K562 (cell line): Measurements from ENCODE around the gene CPNE2. TPM values are rescaled to one million over a fixed set of nuclear protein-coding genes. Genes with fewer than 3 reads are reported as not detected.
A peak's percentile ranks its signal among the peaks of the same experiment; 100 is the strongest.

Experiments used
- ATAC-seq: fragments of 200-7000 bp; cut with Tn5 transposase; 3 replicates; pipeline ENCODE4 v1.9.1; 2020; ENCODE audit warnings: moderate library complexity
- Bru-seq: library from RNA; stranded (reverse); fragments of 400-500 nt; gene quantifications from one replicate; lab custom pipeline; 2021; lab: Mats Ljungman, UMichigan
- BruChase-seq, 2 experiments: library from RNA; stranded (reverse); fragments of 400-500 nt; gene quantifications; one replicate each; lab custom pipeline; 2021; lab: Mats Ljungman, UMichigan
- BruUV-seq: library from RNA; stranded (reverse); fragments of 400-500 nt; replicated peaks from 2 replicates; lab custom pipeline; 2021; lab: Mats Ljungman, UMichigan
- CTCF ChIA-PET: fragments of 300-600 bp; formaldehyde crosslinking; extraction: SDS; loops from one replicate; lab custom pipeline; 2021; ENCODE audit warnings: low intra/inter-chr PET ratio; lab: Yijun Ruan, JAX
- POLR2A ChIA-PET: fragments of 300-600, 350-650 bp; sonication (Branson Sonifier 250); formaldehyde crosslinking; extraction: SDS; loops from one replicate; lab custom pipeline; 2021; ENCODE audit warnings: antibody characterized with exemption, inconsistent platforms; lab: Yijun Ruan, JAX
- DNase-seq, 4 experiments: peaks; one replicate each; pipeline versions ENCODE4 v3.0.0 to v3.0.0-alpha.2; 2011 to 2018; ENCODE audit warnings: low spot score in 3 of 4, mixed read lengths in 3 of 4; ENCODE audit errors: extremely low read depth in 1 of 4
- FAIRE-seq: peaks from 2 replicates; lab custom pipeline; 2011; peaks lifted over from hg19 to GRCh38; lab: Jason Lieb, UNC
- H2AFZ ChIP-seq: 2 replicates; pipeline ENCODE4 v1.6.0; 2011; ENCODE audit warnings: low read depth, low read length, control low read depth, inconsistent platforms
- H3K27ac ChIP-seq: fragments of 200-600 bp; 3 replicates; pipeline ENCODE4 v1.8.0; 2011; ENCODE audit warnings: low read depth, mild to moderate bottlenecking, control low read depth, inconsistent platforms, low read length, moderate library complexity, mixed read lengths; ENCODE audit errors: extremely low read depth
- H3K27me3 ChIP-seq, 2 experiments: fragments of 300-600 bp in 1 of 2; 2 replicates in 1 of 2; 3 replicates in 1 of 2; pipeline versions ENCODE4 v1.6.0 to v1.8.0; 2011; ENCODE audit warnings: inconsistent platforms in 2 of 2, low read length in 2 of 2, mild to moderate bottlenecking in 1 of 2, mixed read lengths in 1 of 2, moderate library complexity in 1 of 2; ENCODE audit not compliant: control insufficient read depth in 2 of 2, insufficient read depth in 2 of 2
- H3K36me3 ChIP-seq: fragments of 300-600 bp; 3 replicates; pipeline ENCODE4 v1.8.0; 2011; ENCODE audit warnings: mild to moderate bottlenecking, low read length, inconsistent platforms; ENCODE audit not compliant: control insufficient read depth, insufficient read depth
- H3K4me1 ChIP-seq, 2 experiments: fragments of 200-600 bp in 1 of 2; replicated peaks in 1 of 2; 2 replicates in 1 of 2; 3 replicates in 1 of 2; pipeline versions ENCODE4 v1.5.1 to v1.8.0; 2011; ENCODE audit warnings: inconsistent platforms in 2 of 2, low read length in 2 of 2, mild to moderate bottlenecking in 1 of 2, mixed read lengths in 1 of 2, moderate library complexity in 1 of 2; ENCODE audit not compliant: control insufficient read depth in 2 of 2, insufficient read depth in 2 of 2
- H3K4me2 ChIP-seq: 2 replicates; pipeline ENCODE4 v1.6.1; 2011; ENCODE audit warnings: low read length, control low read depth, inconsistent platforms, mixed read lengths; ENCODE audit not compliant: insufficient read depth
- H3K4me3 ChIP-seq: fragments of 200-600 bp; sonication (generic), shearing (Covaris generic); 2 replicates; pipeline ENCODE4 v1.5.1; 2016; ENCODE audit warnings: control low read depth, inconsistent platforms
- H3K79me2 ChIP-seq: fragments of 200-600 bp; 3 replicates; pipeline ENCODE4 v1.8.0; 2011; ENCODE audit warnings: low read length, inconsistent platforms; ENCODE audit not compliant: control insufficient read depth, insufficient read depth
- H3K9ac ChIP-seq, 2 experiments: 2 replicates each; pipeline versions ENCODE4 v1.6.0 to v1.6.1; 2011; ENCODE audit warnings: low read depth in 2 of 2, low read length in 2 of 2, control low read depth in 1 of 2, inconsistent platforms in 1 of 2, mild to moderate bottlenecking in 1 of 2, mixed read lengths in 1 of 2; ENCODE audit not compliant: insufficient read depth in 1 of 2
- H3K9me1 ChIP-seq: one replicate; pipeline ENCODE4 v1.6.0; 2011; ENCODE audit warnings: inconsistent platforms, mild to moderate bottlenecking, low read length, moderate library complexity; ENCODE audit not compliant: control insufficient read depth, insufficient read depth
- H3K9me3 ChIP-seq: replicated peaks from 2 replicates; pipeline ENCODE4 v1.5.1; 2011; ENCODE audit warnings: low read depth, low read length, inconsistent platforms; ENCODE audit not compliant: control insufficient read depth, insufficient read depth
- H4K20me1 ChIP-seq: replicated peaks from 2 replicates; pipeline ENCODE4 v1.6.1; 2011; ENCODE audit warnings: low read length, inconsistent platforms, mixed read lengths; ENCODE audit not compliant: control insufficient read depth, insufficient read depth
- MAFF ChIP-seq: IDR thresholded peaks from 2 replicates; pipeline ENCODE4 v1.6.1; 2012; ENCODE audit warnings: low read length, improper control_type of control experiment
- PPARD ChIP-seq: fragments of 250-450 bp; sonication (Bioruptor Pico); IDR thresholded peaks from 2 replicates; pipeline ENCODE4 v1.8.0; 2022; ENCODE audit warnings: inconsistent platforms, mild to moderate bottlenecking, moderate library complexity
- RBM34 ChIP-seq: fragments of 200-400 bp; formaldehyde crosslinking; IDR thresholded peaks from 2 replicates; pipeline ENCODE4 v1.6.1; 2018; ENCODE audit warnings: low read length, borderline replicate concordance; ENCODE audit not compliant: insufficient read depth
- RUNX1 ChIP-seq: sonication (generic); IDR thresholded peaks from 2 replicates; pipeline ENCODE4 v1.6.1; 2016; ENCODE audit warnings: antibody characterized with exemption, low read depth
- THAP12 ChIP-seq: fragments of 250-450 bp; sonication (Bioruptor Pico); IDR thresholded peaks from 2 replicates; pipeline ENCODE4 v1.9.0; 2021; ENCODE audit warnings: mild to moderate bottlenecking, inconsistent platforms
- WHSC1 ChIP-seq: IDR thresholded peaks from one replicate; pipeline ENCODE4 v1.6.1; 2012; ENCODE audit warnings: low read length, control low read depth, inconsistent platforms
- ZBTB11 ChIP-seq, 3 experiments: fragments of 200-800 bp in 1 of 3; fragments of 250-450 bp in 1 of 3; fragments of 450-650 bp in 1 of 3; sonication (Bioruptor Pico) in 1 of 3; sonication (Bioruptor generic) in 1 of 3; formaldehyde crosslinking in 1 of 3; IDR thresholded peaks; 2 replicates each; pipeline versions ENCODE4 v1.6.1 to v1.8.0; 2016 to 2022; ENCODE audit warnings: mild to moderate bottlenecking in 2 of 3, missing genetic modification characterization in 2 of 3, missing compliant biosample characterization in 1 of 3, moderate library complexity in 1 of 3
- WGBS: fragments of 100-300 bp; shearing (Covaris generic); methylation state at CpG from one replicate; pipeline ENCODE4 v1.1.6; 2016; ENCODE audit warnings: low coverage, mixed read lengths; ENCODE audit not compliant: insufficient coverage; ENCODE audit errors: missing lambda C conversion rate; 5-methylcytosine and 5-hydroxymethylcytosine counted together
- in situ Hi-C: fragments of 300-500 bp; cut with MboI; formaldehyde crosslinking; loops from 4 replicates; pipeline ENCODE4 v1.15.0; 2018; ENCODE audit warnings: inconsistent platforms, mixed read lengths
- intact Hi-C: fragments of 100-400 bp; cut with micrococcal nuclease; formaldehyde crosslinking; loops from 2 replicates; pipeline ENCODE4 v1.14.2; 2022
- long read RNA-seq, 3 experiments: library from polyadenylated mRNA in 2 of 3; library from RNA in 1 of 3; unstranded in 2 of 3; stranded (forward) in 1 of 3; transcript quantifications; one replicate each; pipeline ENCODE4 v2.0.0, GENCODE V29; 2019 to 2022
- polyA minus RNA-seq, 3 experiments: library from RNA; depleted of rRNA, polyadenylated mRNA; stranded (reverse); fragments of >200 nt; gene quantifications; 2 replicates each; pipeline ENCODE4 v1.2.3, GENCODE V29; 2011
- polyA plus RNA-seq, 8 experiments: library from polyadenylated mRNA; depleted of rRNA in 4 of 8; stranded (reverse) in 5 of 8; unstranded in 3 of 8; fragments of >200 nt; fragmentation: Nextera tagmentation in 2 of 8; fragmentation: Illumina TruSeq in 1 of 8; extraction: Ambion mirVana in 2 of 8; extraction: Trizol in 1 of 8; gene quantifications; 2 replicates each; pipeline versions ENCODE4 v1.2.1 to v1.2.3, GENCODE V29; 2011 to 2014; ENCODE audit warnings: inconsistent platforms in 1 of 8, missing spikeins in 1 of 8
- total RNA-seq, 7 experiments: library from RNA; depleted of rRNA in 6 of 7; stranded (reverse); fragments of >200 nt in 6 of 7; fragmentation: Illumina TruSeq in 2 of 7; extraction: Trizol in 2 of 7; gene quantifications; 2 replicates each; pipeline versions ENCODE4 v1.2.1 to v1.2.3, GENCODE V29; 2011 to 2021; ENCODE audit warnings: low replicate concordance in 1 of 7

Gene CPNE2
- total RNA-seq (2011; cell fraction: chromatin; rRNA removed; ENCODE audit: low replicate concordance) = 13.7 and 32.7 TPM in 2 replicates
- total RNA-seq (2011; cell fraction: nucleolus; rRNA removed) = 12.5 and 13.5 TPM in 2 replicates
- 13.3 and 19.4 TPM in 2 replicates for total RNA-seq (2011; cell fraction: nucleoplasm; rRNA removed)
- total RNA-seq (2014; rRNA removed) = 7.0 and 7.3 TPM in 2 replicates
- 4.2 and 5.0 TPM in 2 replicates for total RNA-seq (2014; rRNA removed; fragmentation: Illumina TruSeq; extraction: Trizol)
- total RNA-seq (2015; rRNA removed; fragmentation: Illumina TruSeq; extraction: Trizol) = 7.7 and 8.6 TPM in 2 replicates
- total RNA-seq (2021) = 9.5 and 10.6 TPM in 2 replicates
- polyA plus RNA-seq (2011; rRNA removed) = 13.9 and 26.9 TPM in 2 replicates
- 28.1 and 34.9 TPM in 2 replicates for polyA plus RNA-seq (2011; cell fraction: cytosol; rRNA removed)
- polyA plus RNA-seq (2011; cell fraction: nucleus; rRNA removed) = 14.0 and 18.6 TPM in 2 replicates
- 14.1 and 33.3 TPM in 2 replicates for polyA plus RNA-seq (2012)
- polyA plus RNA-seq (2014; fragmentation: Illumina TruSeq; extraction: Trizol) = 11.8 and 14.1 TPM in 2 replicates
- polyA plus RNA-seq (2014; fragmentation: Nextera tagmentation; extraction: Ambion mirVana) = 1 to 10 TPM; 3.0 to 3.8 TPM
- polyA plus RNA-seq (2014; rRNA removed) = 11.7 and 14.0 TPM in 2 replicates
- 8.9 and 12.3 TPM in 2 replicates for polyA minus RNA-seq (2011; rRNA and poly(A)+ RNA removed)
- polyA minus RNA-seq (2011; cell fraction: cytosol; rRNA and poly(A)+ RNA removed) = 7.7 and 8.6 TPM in 2 replicates
- 6.6 and 9.8 TPM in 2 replicates for polyA minus RNA-seq (2011; cell fraction: nucleus; rRNA and poly(A)+ RNA removed)
- percentile 48 among the genes with signal in this experiment for Bru-seq, nascent RNA
- percentile 43 among the genes with signal in this experiment for BruChase-seq, experiment 1, labeled RNA remaining after a 2-hour chase
- BruChase-seq, experiment 2, labeled RNA remaining after a 6-hour chase = percentile 41 among the genes with signal in this experiment
- long read RNA-seq, experiment 1, transcript CPNE2-201 (16 exons, 2,645 nt) = major isoform, 13 of 23 reads
- long read RNA-seq, experiment 1, partial matches to known transcripts = 0 of 23 reads
- long read RNA-seq, experiment 1, other reads (novel, unspliced or antisense) = 6 of 23 reads
- long read RNA-seq, experiment 2, transcript CPNE2-201 (16 exons, 2,645 nt) = major isoform, 6 of 10 reads
- long read RNA-seq, experiment 2, partial matches to known transcripts = 0 of 10 reads
- long read RNA-seq, experiment 2, other reads (novel, unspliced or antisense) = 3 of 10 reads
- long read RNA-seq, experiment 3, partial matches to known transcripts = 1 of 3 reads
- long read RNA-seq, experiment 3, other reads (novel, unspliced or antisense) = 0 of 3 reads

GRCh38 chr16:57091975-57092785 is at the start of gene CPNE2:
CPNE2 (plus strand) TSS chr16:57092583; CDS start chr16:57110743, 18,160 bp downstream.
- 6% methylated on average over 41 of the region's 100 CpGs for WGBS
- Histone ChIP-seq H3K9ac (peak within 1 kb of the TSS; percentile 69 to 97), H4K20me1 (peaks cover 5% of the 10 kb centered on the region; the same call in 1 of the 2 replicates), H3K9me3 (no peaks in the 10 kb centered on the region), H3K4me1 (peaks cover 11 to 28% of the 10 kb centered on the region in 2 experiments; a peak in 4 of 5 replicates), H3K27me3 (peaks cover under 1 to 4% of the 10 kb centered on the region in 2 experiments; a peak in 3 of 5 replicates), H3K36me3 (no peaks in the 10 kb centered on the region), H3K4me2 (peak within 1 kb of the TSS; percentile 76), H3K79me2 (no peaks in the 10 kb centered on the region), H2AFZ (peak within 1 kb of the TSS; percentile 94), H3K27ac (peak within 1 kb of the TSS; percentile 71), H3K9me1 (no peaks in the 10 kb centered on the region), H3K4me3 (peak within 1 kb of the TSS; percentile 84)
- CTCF ChIA-PET = interaction anchor here (0.7 to 1.3 kb wide), 2 partner anchors 76 to 214 kb away, joined by 3 to 4 read pairs; no protein-coding TSS in a partner anchor
- in situ Hi-C loops (no loop called here), intact Hi-C loops (no loop called here)
- peak; percentile 72 to 92 (median 88) for DNase-seq
- FAIRE-seq = no peak
- POLR2A ChIA-PET = interaction anchor here (1.0 to 1.5 kb wide), 4 partner anchors 10 to 120 kb away, joined by 4 to 7 read pairs (median 5); no protein-coding TSS in a partner anchor
- peak; percentile 85 for ATAC-seq
- BruUV-seq = TSS peak; percentile 77
- TF ChIP-seq ZBTB11 (CRISPR knock-in tag; IDR thresholded peaks at IDR 0.05) (no peak), WHSC1 (no peak), RUNX1 (no peak), MAFF (no peak), THAP12 (CRISPR knock-in tag) (peak; percentile 23; the same call in 1 of the 2 replicates), PPARD (no peak), RBM34 (no peak)
